KMS-11 (cell line): ENCODE measurements around the gene SLBP.

Source experiments
- H2AFZ ChIP-seq: fragments of 200-600 bp; sonication (generic); 2 replicates; pipeline ENCODE4 v1.6.1; 2016; ENCODE audit warnings: antibody characterized with exemption, mixed run types, low read depth
- H3K27ac ChIP-seq: fragments of 200-600 bp; sonication (generic); 2 replicates; pipeline ENCODE4 v1.6.1; 2016; ENCODE audit warnings: mild to moderate bottlenecking, mixed run types
- H3K27me3 ChIP-seq: fragments of 200-600 bp; sonication (generic); 2 replicates; pipeline ENCODE4 v1.6.1; 2017; ENCODE audit warnings: mild to moderate bottlenecking, low read depth, mixed run types, moderate library complexity; ENCODE audit not compliant: insufficient read depth
- H3K36me3 ChIP-seq: fragments of 200-600 bp; sonication (generic); 2 replicates; pipeline ENCODE4 v1.6.1; 2017; ENCODE audit warnings: mild to moderate bottlenecking, mixed run types; ENCODE audit not compliant: insufficient read depth
- H3K4me1 ChIP-seq: fragments of 200-600 bp; sonication (generic); 2 replicates; pipeline ENCODE4 v1.6.1; 2016; ENCODE audit warnings: mild to moderate bottlenecking, low read depth, mixed run types; ENCODE audit not compliant: poor library complexity, severe bottlenecking
- H3K4me2 ChIP-seq: fragments of 200-600 bp; sonication (generic); 2 replicates; pipeline ENCODE4 v1.7.0; 2016; ENCODE audit warnings: mild to moderate bottlenecking, mixed run types
- H3K4me3 ChIP-seq: fragments of 200-600 bp; sonication (generic); IDR thresholded peaks from 2 replicates; pipeline ENCODE4 v1.6.1; 2017; ENCODE audit warnings: low read depth, low read length, mixed read lengths; ENCODE audit not compliant: insufficient read depth
- H3K79me2 ChIP-seq: fragments of 200-600 bp; sonication (generic); 2 replicates; pipeline ENCODE4 v1.6.1; 2016; ENCODE audit warnings: low read depth, mixed run types; ENCODE audit not compliant: insufficient read depth
- H3K9ac ChIP-seq: fragments of 200-600 bp; sonication (generic); 2 replicates; pipeline ENCODE4 v1.6.1; 2016; ENCODE audit warnings: mild to moderate bottlenecking, mixed run types
- H4K20me1 ChIP-seq: fragments of 200-600 bp; sonication (generic); 2 replicates; pipeline ENCODE4 v1.6.1; 2016; ENCODE audit warnings: mild to moderate bottlenecking, mixed run types; ENCODE audit not compliant: insufficient read depth
- CTCF ChIP-seq: fragments of 200-600 bp; sonication (generic); conservative IDR thresholded peaks from 2 replicates; pipeline ENCODE4 v1.6.1; 2017; ENCODE audit warnings: low read depth, mild to moderate bottlenecking, antibody characterized with exemption, low read length, moderate library complexity, mixed read lengths

The SLBP gene

GRCh38 chr4:1745165-1745564 lies 33.0 kb upstream of the SLBP start:
- Histone ChIP-seq H3K9ac (no peak overlapping the region), H3K4me2 (no peak overlapping the region), H3K27me3 (no peaks in the 10 kb centered on the region), H3K4me1 (no peaks in the 10 kb centered on the region), H3K27ac (no peak overlapping the region), H3K79me2 (no peaks in the 10 kb centered on the region), H3K36me3 (no peaks in the 10 kb centered on the region), H4K20me1 (no peaks in the 10 kb centered on the region), H3K4me3 (no peak overlapping the region), H2AFZ (no peak overlapping the region)
- no peak for TF ChIP-seq CTCF

DNA sequence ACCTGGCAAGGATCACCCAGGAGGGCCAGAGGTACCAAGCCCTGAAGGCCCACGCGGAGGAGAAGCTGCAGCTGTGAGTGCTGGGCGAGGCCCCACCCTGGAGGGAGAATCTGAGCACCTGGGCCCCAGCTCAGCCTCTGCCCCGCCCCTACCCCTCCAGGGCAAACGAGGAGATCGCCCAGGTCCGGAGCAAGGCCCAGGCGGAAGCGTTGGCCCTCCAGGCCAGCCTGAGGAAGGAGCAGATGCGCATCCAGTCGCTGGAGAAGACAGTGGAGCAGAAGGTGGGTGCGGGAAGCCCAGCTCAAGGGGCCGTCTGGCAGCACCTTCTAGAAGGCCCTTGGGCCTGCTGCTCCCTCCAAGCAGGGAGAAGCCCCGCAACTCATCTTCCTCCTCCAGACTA lies 32.4 kb upstream of the SLBP start:
- no peaks in the 10 kb centered on the region for H3K36me3 ChIP-seq
- no peak for TF ChIP-seq CTCF
- H3K4me3 ChIP-seq: no peak overlapping the region
- no peak overlapping the region for H3K9ac ChIP-seq
- H3K27me3 ChIP-seq: no peaks in the 10 kb centered on the region
- H4K20me1 ChIP-seq: no peaks in the 10 kb centered on the region
- no peak overlapping the region for H3K27ac ChIP-seq
- H3K79me2 ChIP-seq: no peaks in the 10 kb centered on the region
- H3K4me2 ChIP-seq: no peak overlapping the region
- no peaks in the 10 kb centered on the region for H3K4me1 ChIP-seq
- H2AFZ ChIP-seq: no peak overlapping the region

GRCh38 chr4:1743975-1744374 lies 31.9 kb upstream of the SLBP start:
- H3K79me2 ChIP-seq: no peaks in the 10 kb centered on the region
- no peak overlapping the region for H3K27ac ChIP-seq
- TF ChIP-seq CTCF: no peak
- no peaks in the 10 kb centered on the region for H3K27me3 ChIP-seq
- no peaks in the 10 kb centered on the region for H4K20me1 ChIP-seq
- H3K4me1 ChIP-seq: no peaks in the 10 kb centered on the region
- no peak overlapping the region for H3K4me3 ChIP-seq
- no peaks in the 10 kb centered on the region for H3K36me3 ChIP-seq
- no peak overlapping the region for H3K4me2 ChIP-seq
- no peak overlapping the region for H3K9ac ChIP-seq
- no peak overlapping the region for H2AFZ ChIP-seq

GRCh38 chr4:1743551-1743950 lies 31.4 kb upstream of the SLBP start:
- Histone ChIP-seq H2AFZ (no peak overlapping the region), H3K9ac (no peak overlapping the region), H3K4me1 (no peaks in the 10 kb centered on the region), H3K4me2 (no peak overlapping the region), H4K20me1 (no peaks in the 10 kb centered on the region), H3K27ac (no peak overlapping the region), H3K79me2 (no peaks in the 10 kb centered on the region), H3K27me3 (no peaks in the 10 kb centered on the region), H3K4me3 (no peak overlapping the region), H3K36me3 (no peaks in the 10 kb centered on the region)
- TF ChIP-seq CTCF: no peak

DNA sequence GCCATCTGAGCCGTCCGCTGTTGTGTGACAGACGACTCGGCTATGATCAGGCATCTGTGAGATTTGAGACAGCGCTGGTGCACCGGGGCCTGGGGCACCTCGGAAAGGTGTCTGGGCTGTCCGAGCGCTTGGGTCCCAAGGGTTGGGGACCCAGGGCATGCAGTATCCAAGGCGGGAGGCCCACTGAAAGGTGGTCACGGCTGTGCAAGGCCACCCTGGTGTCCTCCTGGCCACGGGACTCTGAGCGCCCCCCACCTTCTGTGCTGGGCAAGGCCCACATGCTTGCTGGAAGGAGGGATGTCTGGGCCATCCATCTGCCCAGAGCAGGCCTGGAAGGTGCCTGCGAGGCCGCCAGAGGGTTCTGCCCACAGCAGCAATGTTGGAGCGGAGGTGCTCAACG lies 29.1 kb upstream of the SLBP start:
- Histone ChIP-seq H3K27me3 (no peaks in the 10 kb centered on the region), H2AFZ (no peak overlapping the region), H4K20me1 (no peaks in the 10 kb centered on the region), H3K27ac (no peak overlapping the region), H3K79me2 (no peaks in the 10 kb centered on the region), H3K4me3 (no peak overlapping the region), H3K4me2 (no peak overlapping the region), H3K4me1 (no peaks in the 10 kb centered on the region), H3K36me3 (no peaks in the 10 kb centered on the region), H3K9ac (no peak overlapping the region)
- no peak for TF ChIP-seq CTCF
